Measurements from ENCODE around the gene SLCO3A1.

- TF ChIP-seq, protein P1, sequence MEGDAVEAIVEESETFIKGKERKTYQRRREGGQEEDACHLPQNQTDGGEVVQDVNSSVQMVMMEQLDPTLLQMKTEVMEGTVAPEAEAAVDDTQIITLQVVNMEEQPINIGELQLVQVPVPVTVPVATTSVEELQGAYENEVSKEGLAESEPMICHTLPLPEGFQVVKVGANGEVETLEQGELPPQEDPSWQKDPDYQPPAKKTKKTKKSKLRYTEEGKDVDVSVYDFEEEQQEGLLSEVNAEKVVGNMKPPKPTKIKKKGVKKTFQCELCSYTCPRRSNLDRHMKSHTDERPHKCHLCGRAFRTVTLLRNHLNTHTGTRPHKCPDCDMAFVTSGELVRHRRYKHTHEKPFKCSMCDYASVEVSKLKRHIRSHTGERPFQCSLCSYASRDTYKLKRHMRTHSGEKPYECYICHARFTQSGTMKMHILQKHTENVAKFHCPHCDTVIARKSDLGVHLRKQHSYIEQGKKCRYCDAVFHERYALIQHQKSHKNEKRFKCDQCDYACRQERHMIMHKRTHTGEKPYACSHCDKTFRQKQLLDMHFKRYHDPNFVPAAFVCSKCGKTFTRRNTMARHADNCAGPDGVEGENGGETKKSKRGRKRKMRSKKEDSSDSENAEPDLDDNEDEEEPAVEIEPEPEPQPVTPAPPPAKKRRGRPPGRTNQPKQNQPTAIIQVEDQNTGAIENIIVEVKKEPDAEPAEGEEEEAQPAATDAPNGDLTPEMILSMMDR (IDR thresholded peaks at IDR 0.05; ENCODE audit: low read depth, low read length), result no peak
- no peak for TF ChIP-seq EZH2phosphoT487 (IDR thresholded peaks at IDR 0.05; ENCODE audit: low read depth)
These were observed 35.8 kb downstream of the SLCO3A1 start for GRCh38 chr15:91889111-91889815.
